Stimulated activated CD8-positive, alpha-beta memory T cell treated with anti-CD3 and anti-CD28 coated beads, Interleukin-2, amount 100 ng/mL, for 1 hour (primary cell): Measurements from ENCODE around the gene ISG15.

Experiments
- DNase-seq, 2 donors: peaks; one replicate each; pipeline ENCODE4 v3.0.0-alpha.2; 2020; ENCODE audit warnings: low read depth in 2 of 2

ISG15 gene

GRCh38 chr1:1013105-1013921 is at the start of gene ISG15:
Gene ISG15 (plus strand): TSS chr1:1013497. CDS start chr1:1013574, 77 bp downstream.
- peak; percentile 72 to 81 for DNase-seq

- no peak for DNase-seq
Observed at GRCh38 chr1:963746-964525, 49.4 kb upstream of the ISG15 start.

GRCh38 chr1:964691-965525 is 48.4 kb upstream of the ISG15 start:
- DNase-seq: no peak

- no peak for DNase-seq
Observed at GRCh38 chr1:965526-966134, 47.7 kb upstream of the ISG15 start.

DNA sequence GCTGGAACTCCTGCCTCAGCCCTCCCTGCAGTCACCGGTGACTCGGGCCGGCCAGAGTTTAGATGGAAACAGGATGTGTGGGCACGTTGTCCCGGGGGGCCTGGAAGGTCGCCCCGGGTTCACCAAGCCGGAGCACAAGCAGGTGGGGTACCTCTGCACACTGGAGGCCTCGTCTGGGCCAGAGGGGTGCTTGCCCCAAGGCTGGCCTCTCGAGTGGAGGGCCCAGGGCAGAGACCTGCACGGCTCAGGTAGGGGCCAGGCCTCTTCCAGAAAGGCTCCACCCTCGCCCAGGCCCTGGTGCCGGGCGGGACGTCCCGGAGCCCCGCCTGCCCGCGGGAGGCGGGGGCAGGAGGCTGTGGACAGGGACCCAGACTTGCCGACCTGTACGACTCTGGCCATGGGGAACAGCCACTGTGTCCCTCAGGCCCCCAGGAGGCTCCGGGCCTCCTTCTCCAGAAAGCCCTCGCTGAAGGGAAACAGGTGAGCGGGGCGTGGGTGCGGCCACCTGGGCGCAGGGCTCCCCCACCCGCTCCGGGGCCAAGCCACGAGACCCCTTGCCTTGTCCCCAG is 47.1 kb upstream of the ISG15 start, which contains the start of gene PLEKHN1:
TSS of gene PLEKHN1 (plus strand) at position 348 of the 569 bp plus-strand sequence. CDS start at position 398, 50 bp downstream.
- DNase-seq: no peak

- DNase-seq: peak; percentile 59 to 75
Observed at GRCh38 chr1:966704-967300, 46.5 kb upstream of the ISG15 start.

GRCh38 chr1:967466-968343 is 45.6 kb upstream of the ISG15 start:
- DNase-seq: no peak

GRCh38 chr1:969260-969855 is 43.9 kb upstream of the ISG15 start:
- no peak for DNase-seq

DNA sequence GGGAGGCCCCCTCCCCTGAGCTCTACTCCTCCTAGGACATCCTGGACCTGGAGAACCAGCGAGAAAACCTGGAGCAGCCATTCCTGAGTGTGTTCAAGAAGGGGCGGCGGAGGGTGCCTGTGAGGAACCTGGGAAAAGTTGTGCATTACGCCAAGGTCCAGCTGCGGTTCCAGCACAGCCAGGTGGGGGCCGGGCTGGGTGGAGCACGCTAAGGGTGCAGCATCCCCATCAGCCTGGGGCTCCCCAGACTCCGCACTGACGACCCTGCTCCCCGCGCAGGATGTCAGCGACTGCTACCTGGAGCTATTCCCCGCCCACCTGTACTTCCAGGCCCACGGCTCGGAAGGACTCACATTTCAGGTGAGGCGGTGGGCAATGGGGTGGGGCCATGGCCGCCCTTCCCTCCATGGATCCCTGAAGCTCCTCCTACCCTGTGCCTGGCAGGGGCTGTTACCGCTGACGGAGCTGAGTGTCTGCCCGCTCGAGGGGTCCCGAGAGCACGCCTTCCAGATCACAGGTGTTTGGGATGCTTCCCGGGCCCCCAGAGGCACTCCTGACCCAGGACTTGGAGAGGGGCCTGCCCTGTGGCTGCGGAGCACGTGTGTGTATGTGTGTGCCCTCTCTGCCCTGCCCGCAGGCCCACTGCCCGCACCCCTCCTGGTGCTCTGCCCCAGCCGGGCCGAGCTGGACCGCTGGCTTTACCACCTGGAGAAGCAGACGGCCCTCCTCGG is 42.9 kb upstream of the ISG15 start:
- DNase-seq: no peak

GRCh38 chr1:970973-971730 is 42.1 kb upstream of the ISG15 start:
- no peak for DNase-seq

DNA sequence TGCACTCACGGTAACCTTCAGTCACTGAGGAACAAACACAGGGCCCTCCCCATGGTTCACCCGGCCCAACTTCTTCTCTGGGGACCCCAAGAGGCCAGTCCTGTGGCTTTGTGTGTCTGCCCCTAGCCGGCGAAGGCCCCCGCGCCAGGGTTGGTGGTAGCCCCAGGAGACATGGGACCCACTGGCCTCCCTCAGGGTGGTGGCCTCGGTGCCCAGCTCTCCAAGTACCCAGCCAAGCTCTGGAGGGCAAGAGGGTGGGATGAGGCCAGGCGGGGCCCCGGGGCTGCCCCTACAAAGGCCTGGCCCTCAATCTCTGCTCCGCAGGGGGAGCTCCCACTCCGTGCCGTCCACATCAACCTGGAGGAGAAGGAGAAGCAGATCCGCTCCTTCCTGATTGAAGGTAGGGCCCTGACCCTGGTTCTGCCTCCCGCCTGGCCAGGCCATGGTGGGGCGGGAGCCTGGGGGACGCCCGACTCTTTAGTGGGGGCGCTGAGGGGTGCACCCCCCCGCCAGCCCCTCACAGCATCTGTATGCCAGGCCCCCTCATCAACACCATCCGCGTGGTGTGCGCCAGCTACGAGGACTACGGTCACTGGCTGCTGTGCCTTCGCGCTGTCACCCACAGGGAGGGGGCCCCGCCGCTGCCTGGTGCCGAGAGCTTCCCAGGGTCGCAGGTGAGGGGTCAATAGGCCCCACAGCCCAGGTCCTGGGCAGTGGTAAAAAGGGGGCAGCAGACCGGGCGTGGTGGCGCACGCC is 41.4 kb upstream of the ISG15 start:
- DNase-seq: no peak

DNA sequence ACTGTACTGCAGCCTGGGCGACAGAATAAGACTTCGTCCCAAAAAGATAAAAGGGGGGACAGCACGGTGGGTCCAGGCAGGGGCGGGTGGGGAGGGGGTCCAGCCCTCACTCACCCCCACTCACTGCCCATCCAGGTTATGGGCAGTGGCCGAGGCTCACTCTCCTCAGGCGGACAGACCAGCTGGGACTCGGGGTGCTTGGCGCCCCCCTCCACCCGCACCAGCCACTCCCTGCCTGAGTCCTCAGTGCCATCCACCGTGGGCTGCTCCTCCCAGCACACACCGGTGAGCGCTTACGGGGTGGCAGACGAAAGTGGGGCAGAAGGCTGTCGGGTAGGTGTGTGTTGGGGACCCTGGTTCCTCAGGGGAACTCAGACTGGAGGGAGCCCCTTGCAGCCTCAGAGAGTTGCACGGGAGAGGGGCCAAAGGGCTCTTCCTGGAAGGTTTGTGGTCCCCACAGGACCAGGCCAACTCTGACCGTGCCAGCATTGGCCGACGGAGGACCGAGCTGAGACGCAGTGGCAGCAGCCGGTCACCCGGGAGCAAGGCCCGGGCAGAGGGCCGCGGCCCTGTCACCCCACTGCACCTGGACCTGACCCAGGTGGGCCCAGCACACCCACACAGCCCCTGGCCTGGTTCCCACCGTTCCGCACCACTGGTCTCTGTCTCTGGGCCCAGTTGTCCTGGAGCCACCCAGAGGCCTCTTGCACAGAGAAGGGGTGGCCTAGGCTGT is 40.4 kb upstream of the ISG15 start:
- no peak for DNase-seq

DNA sequence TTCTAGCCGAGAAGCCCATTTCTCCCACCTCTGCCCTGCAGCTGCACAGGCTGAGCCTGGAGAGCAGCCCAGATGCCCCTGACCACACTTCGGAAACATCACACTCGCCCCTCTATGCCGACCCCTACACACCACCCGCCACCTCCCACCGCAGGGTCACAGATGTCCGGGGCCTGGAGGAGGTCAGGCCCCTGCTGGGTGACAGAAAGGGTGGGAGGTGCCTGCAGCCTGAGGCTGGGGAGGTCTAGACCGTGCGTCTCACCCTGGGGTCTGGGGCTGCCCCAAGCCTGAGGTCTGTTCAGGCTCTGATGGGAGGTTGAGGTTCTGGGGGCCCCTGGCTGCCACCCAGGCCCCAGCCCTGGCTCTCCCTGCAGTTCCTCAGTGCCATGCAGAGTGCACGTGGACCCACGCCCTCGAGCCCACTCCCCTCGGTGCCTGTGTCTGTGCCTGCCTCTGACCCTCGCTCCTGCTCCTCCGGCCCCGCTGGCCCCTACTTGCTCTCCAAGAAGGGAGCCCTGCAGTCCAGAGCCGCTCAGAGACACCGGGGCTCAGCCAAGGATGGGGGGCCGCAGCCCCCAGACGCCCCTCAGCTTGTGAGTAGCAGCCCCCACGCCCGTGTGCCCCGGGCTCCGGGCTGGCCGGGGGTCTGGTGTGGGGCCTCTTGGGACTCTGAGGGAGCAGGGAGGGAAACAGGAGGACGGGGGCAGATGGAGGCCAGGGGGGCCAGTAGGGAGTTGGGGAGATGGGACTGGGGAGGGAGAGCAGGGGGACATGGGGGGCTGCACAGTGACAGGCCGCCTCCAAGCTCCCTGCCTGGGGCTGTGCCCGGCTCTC is 39.6 kb upstream of the ISG15 start:
- no peak for DNase-seq

DNA sequence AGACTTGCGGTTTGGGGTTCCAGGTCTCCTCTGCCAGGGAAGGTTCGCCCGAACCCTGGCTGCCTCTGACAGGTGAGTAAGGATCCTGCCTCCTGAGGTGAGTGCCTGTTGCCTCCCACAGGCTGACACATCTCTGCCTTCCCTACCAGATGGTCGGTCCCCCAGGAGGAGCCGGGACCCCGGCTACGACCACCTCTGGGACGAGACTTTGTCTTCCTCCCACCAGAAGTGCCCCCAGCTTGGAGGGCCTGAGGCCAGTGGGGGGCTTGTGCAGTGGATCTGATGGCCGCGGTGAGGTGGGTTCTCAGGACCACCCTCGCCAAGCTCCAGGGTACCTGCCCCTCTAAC is 39.0 kb upstream of the ISG15 start:
- DNase-seq: no peak

DNA sequence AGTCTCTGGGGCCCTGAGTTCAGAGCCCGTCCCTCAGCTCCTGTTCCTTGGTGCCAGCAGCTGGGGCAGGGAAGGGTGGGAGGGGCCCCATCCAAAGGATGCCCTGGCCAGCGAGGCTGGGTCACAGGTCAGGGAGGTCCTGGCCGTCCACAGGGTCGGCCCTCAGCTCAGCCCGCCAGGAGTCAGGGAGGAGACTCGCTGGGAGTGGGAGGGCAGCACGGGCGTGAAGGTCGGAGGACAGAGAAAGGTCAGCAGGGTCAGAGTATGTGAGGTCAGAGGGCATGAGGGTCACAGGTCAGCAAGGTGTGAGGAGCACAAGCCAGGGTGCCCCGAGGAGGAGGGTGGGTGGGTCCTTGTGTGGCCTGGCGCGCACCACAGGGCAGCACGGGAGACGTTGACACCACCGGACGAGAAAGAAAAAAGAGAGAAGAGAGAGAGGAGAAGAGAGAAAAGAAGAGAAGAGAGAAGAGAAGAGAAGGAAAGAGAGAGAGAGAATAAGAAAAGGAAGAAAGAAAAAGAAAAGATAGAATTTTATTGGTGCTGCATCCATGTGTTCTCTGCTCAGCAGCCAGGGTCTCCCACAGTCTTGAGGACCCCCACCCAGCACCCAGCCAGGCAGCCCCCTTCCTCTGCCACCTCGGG is 38.5 kb upstream of the ISG15 start:
- DNase-seq: no peak
